HG03045 (cell line): ENCODE results near the gene ZNF608.

Source experiments
- ATAC-seq: cut with Tn5 transposase; IDR thresholded peaks from one replicate; pipeline ENCODE4 v1.9.1; 2021; ENCODE audit warnings: mild to moderate bottlenecking, moderate library complexity; ENCODE audit not compliant: unreplicated experiment

The ZNF608 gene

GRCh38 chr5:124720593-124720992 lies 25.8 kb downstream of the ZNF608 start:
- ATAC-seq: no peak

- no peak for ATAC-seq
Observed at GRCh38 chr5:124719113-124719967, 27.1 kb downstream of the ZNF608 start.

GRCh38 chr5:124718380-124718789 lies 28.1 kb downstream of the ZNF608 start:
- no peak for ATAC-seq

GRCh38 chr5:124716169-124716568 lies 30.3 kb downstream of the ZNF608 start:
- no peak for ATAC-seq

GRCh38 chr5:124714910-124715309 lies 31.5 kb downstream of the ZNF608 start:
- ATAC-seq: no peak

GRCh38 chr5:124713595-124713994 lies 32.8 kb downstream of the ZNF608 start:
- ATAC-seq: no peak

GRCh38 chr5:124712731-124713305 lies 33.6 kb downstream of the ZNF608 start:
- ATAC-seq: no peak

- ATAC-seq: no peak
Observed at GRCh38 chr5:124708086-124708485, 38.4 kb downstream of the ZNF608 start.

- no peak for ATAC-seq
Observed at GRCh38 chr5:124707520-124707919, 38.9 kb downstream of the ZNF608 start.

- ATAC-seq: no peak
Observed at GRCh38 chr5:124706729-124707361, 39.6 kb downstream of the ZNF608 start.

- ATAC-seq: no peak
Observed at GRCh38 chr5:124706051-124706450, 40.4 kb downstream of the ZNF608 start.

GRCh38 chr5:124705577-124705976 lies 40.9 kb downstream of the ZNF608 start:
- no peak for ATAC-seq

- peak; percentile 71 for ATAC-seq
Observed at GRCh38 chr5:124704594-124705284, 41.7 kb downstream of the ZNF608 start.

GRCh38 chr5:124703995-124704394 lies 42.4 kb downstream of the ZNF608 start:
- ATAC-seq: no peak

GRCh38 chr5:124702525-124702924 lies 43.9 kb downstream of the ZNF608 start:
- peak; percentile 36 for ATAC-seq

- no peak for ATAC-seq
Observed at GRCh38 chr5:124701873-124702425, 44.5 kb downstream of the ZNF608 start.

- no peak for ATAC-seq
Observed at GRCh38 chr5:124701016-124701415, 45.4 kb downstream of the ZNF608 start.

GRCh38 chr5:124700333-124700732 lies 46.1 kb downstream of the ZNF608 start:
- ATAC-seq: no peak

GRCh38 chr5:124698770-124699169 lies 47.7 kb downstream of the ZNF608 start:
- no peak for ATAC-seq

GRCh38 chr5:124697933-124698591 lies 48.4 kb downstream of the ZNF608 start:
- no peak for ATAC-seq

- ATAC-seq: no peak
Observed at GRCh38 chr5:124697501-124697900, 48.9 kb downstream of the ZNF608 start.
